Measurements from ENCODE around the gene NHSL2.
A peak's percentile ranks its signal among the peaks of the same experiment; 100 is the strongest.
"Not testable (repeated sequence)": the region's sequence is repeated elsewhere in the genome, so short reads cannot be mapped to it uniquely, and the experiment has no call there.

NHSL2 gene

GRCh38 chrX:71923516-71923915 lies 12.9 kb downstream of the NHSL2 start:
- DNase-seq: no peak

- DNase-seq: no peak
These were observed 16.4 kb downstream of the NHSL2 start for GRCh38 chrX:71927040-71927439.

GRCh38 chrX:71928856-71929255 lies 18.2 kb downstream of the NHSL2 start:
- DNase-seq: no peak

- peak; percentile 72 for DNase-seq
These were observed 19.7 kb downstream of the NHSL2 start for GRCh38 chrX:71930298-71930697.

- no peak for DNase-seq
These were observed 24.8 kb downstream of the NHSL2 start for GRCh38 chrX:71935476-71935875.

GRCh38 chrX:71936632-71937031 lies 26.0 kb downstream of the NHSL2 start:
- no peak for DNase-seq

GRCh38 chrX:71938371-71938770 lies 27.7 kb downstream of the NHSL2 start:
- no peak for DNase-seq

- DNase-seq: no peak
These were observed 30.5 kb downstream of the NHSL2 start for GRCh38 chrX:71941145-71941544.

GRCh38 chrX:71941776-71942175 lies 31.1 kb downstream of the NHSL2 start:
- DNase-seq: peak; percentile 79

GRCh38 chrX:71944369-71944768 lies 33.7 kb downstream of the NHSL2 start:
- no peak for DNase-seq

GRCh38 chrX:71945237-71945805 lies 34.7 kb downstream of the NHSL2 start:
- no peak for DNase-seq

- no peak for DNase-seq
These were observed 38.7 kb downstream of the NHSL2 start for GRCh38 chrX:71949363-71949762.

GRCh38 chrX:71949844-71950445 lies 39.3 kb downstream of the NHSL2 start:
- DNase-seq: no peak

- DNase-seq: no peak
These were observed 42.7 kb downstream of the NHSL2 start for GRCh38 chrX:71953391-71953790.

GRCh38 chrX:71953946-71954345 lies 43.3 kb downstream of the NHSL2 start:
- DNase-seq: peak; percentile 58

GRCh38 chrX:71954458-71954857 lies 43.8 kb downstream of the NHSL2 start:
- DNase-seq: no peak

GRCh38 chrX:71955530-71956120 lies 45.0 kb downstream of the NHSL2 start:
- DNase-seq: no peak

- DNase-seq: no peak
These were observed 47.6 kb downstream of the NHSL2 start for GRCh38 chrX:71958281-71958675.

GRCh38 chrX:71964184-71964583 lies 53.5 kb downstream of the NHSL2 start:
- DNase-seq: not testable (repeated sequence)

GRCh38 chrX:71974916-71975315 lies 64.3 kb downstream of the NHSL2 start:
- DNase-seq: no peak

GRCh38 chrX:71976753-71977152 lies 66.1 kb downstream of the NHSL2 start:
- DNase-seq: peak; percentile 33

- no peak for DNase-seq
These were observed 67.5 kb downstream of the NHSL2 start for GRCh38 chrX:71978164-71978563.

GRCh38 chrX:71989768-71990426 lies 79.3 kb downstream of the NHSL2 start:
- DNase-seq: peak; percentile 72

GRCh38 chrX:71990518-71990917 lies 79.9 kb downstream of the NHSL2 start:
- DNase-seq: no peak

Measured in fibroblast of skin of scalp (primary cell).